H7 (cell line): Measurements from ENCODE around the gene RRN3. TPM values are rescaled to one million over a fixed set of nuclear protein-coding genes. Genes with fewer than 3 reads are reported as not detected.
"Not testable (repeated sequence)": the region's sequence is repeated elsewhere in the genome, so short reads cannot be mapped to it uniquely, and the experiment has no call there.

Source experiments
- DNase-seq: peaks from one replicate; pipeline ENCODE4 v3.0.0; 2012
- H3K27me3 ChIP-seq: 2 replicates; pipeline ENCODE4 v1.6.0; 2011; ENCODE audit warnings: mild to moderate bottlenecking, low read length; ENCODE audit not compliant: control insufficient read depth, insufficient read depth
- H3K36me3 ChIP-seq: replicated peaks from 2 replicates; pipeline ENCODE4 v1.5.1; 2011; ENCODE audit warnings: low read length; ENCODE audit not compliant: control insufficient read depth, insufficient read depth
- H3K4me3 ChIP-seq: 2 replicates; pipeline ENCODE4 v1.5.1; 2011; ENCODE audit warnings: low read depth, mild to moderate bottlenecking, control low read depth, low read length, moderate library complexity; ENCODE audit not compliant: insufficient read depth
- total RNA-seq: library from RNA; depleted of rRNA; stranded (reverse); fragments of >200 nt; shearing (Covaris generic); gene quantifications from 2 replicates; pipeline ENCODE4 v1.2.3, GENCODE V29; 2014

The RRN3 gene
- total RNA-seq, 1 experiment from 2014 or later: 24.8 TPM

DNA sequence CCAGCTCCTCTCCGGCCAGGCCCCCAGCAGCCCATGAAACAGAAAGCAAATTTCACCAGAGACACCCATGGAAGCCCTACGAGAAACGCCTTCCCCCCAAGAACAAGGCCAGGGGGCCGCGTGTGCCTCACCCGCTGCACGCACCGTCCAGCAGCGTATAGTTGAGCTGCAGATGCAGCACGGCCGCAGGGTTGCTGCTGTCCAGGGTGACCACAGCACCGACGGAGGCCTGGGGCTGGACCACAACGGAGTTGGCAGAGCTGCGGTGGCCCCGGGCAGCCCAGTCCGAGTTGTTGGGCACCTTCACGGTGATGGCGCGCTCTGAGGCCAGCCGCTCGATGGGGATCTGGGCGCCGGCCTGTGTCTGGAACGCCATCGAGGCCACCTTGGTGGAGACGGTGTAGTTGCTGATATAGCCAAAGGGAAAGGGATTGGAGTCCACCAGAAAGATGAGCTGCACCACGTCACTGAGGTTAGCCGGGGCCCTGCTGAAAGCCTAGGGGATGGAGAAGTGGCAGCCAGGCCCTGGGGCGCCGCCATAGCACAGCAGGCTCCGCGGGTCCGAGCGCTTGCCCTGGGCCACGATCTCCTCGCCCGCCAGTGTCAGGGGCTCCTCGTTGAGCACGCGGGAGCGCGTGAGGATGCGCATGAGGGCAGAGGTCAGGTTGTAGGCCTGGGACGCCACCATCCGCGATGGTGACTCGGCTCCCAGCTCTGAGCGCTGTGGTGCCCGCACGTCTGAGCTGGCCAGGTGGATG lies 37.0 kb upstream of the RRN3 start:
- not testable (repeated sequence) for H3K36me3 ChIP-seq, H3K4me3 ChIP-seq, DNase-seq, H3K27me3 ChIP-seq

DNA sequence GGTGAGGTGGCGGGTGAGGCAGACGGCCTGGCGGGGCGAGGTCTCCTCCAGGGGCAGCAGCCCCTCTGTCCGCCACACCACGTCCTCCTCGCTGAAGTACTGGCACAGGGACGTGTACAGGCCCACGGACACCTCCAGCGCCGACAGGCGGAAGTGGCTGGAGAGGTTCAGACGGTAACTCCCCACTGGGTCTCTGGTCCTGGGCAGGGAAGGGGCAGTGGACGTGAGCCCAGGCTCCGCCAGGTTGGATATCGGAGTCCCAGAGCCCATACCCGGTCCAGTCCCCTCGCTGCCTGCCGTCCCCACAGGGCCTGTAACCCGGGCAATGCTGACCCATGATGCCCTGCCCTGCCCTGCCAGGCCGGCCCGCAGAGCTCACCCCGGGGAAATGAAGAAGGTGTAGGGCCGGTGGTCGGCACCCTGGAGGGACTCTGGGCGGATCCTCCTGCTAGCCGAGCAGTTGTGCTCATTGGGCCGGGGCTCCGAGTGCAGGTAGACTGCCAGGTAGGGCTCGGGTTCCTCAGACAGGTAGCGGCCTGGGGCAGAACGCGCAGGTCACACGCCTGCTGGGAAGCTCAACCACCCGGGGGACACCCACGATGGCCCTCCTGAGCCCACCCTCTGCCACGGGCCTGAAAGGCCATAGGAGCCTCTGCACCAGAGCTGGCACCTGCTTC lies 36.3 kb upstream of the RRN3 start:
- not testable (repeated sequence) for H3K4me3 ChIP-seq, H3K27me3 ChIP-seq, DNase-seq, H3K36me3 ChIP-seq

DNA sequence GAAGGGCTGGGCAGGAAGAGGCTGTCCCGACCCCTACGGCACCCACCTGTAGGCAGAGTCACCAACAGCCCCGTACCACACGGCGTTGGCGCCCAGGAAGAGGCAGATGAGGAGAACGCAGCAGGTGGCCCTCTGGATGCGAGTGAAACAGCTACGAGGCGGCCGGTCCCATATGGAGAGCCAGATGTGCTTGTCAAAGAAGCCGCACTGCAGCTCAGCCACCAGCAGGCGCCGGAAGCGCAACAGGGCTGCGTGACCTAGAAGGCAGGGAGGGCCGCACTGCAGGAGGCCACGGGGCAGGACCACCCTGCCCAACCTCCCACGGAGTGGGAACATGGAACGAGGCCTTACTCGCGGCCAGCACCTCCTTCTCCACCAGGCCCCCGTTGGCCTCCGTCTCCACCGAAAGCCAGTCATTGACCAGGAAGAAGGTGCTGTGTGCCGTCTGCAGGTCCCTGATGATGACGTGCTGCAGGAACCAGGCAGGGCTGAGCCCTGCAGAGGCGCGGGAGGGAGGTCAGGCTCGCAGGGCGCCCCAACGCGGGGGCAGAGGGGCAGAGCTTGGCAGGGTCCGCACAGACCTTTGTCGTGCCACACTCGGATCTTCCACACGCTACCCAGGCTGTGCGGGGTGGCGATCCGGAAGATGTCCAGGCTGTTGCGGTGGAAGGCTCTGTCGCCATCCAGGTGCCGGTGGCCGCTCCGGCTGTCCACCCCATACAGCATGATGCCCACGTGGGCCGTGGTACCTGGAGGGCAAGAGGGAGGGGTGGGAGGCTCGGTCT lies 33.8 kb upstream of the RRN3 start:
- DNase-seq, H3K27me3 ChIP-seq, H3K4me3 ChIP-seq, H3K36me3 ChIP-seq: not testable (repeated sequence)

DNA sequence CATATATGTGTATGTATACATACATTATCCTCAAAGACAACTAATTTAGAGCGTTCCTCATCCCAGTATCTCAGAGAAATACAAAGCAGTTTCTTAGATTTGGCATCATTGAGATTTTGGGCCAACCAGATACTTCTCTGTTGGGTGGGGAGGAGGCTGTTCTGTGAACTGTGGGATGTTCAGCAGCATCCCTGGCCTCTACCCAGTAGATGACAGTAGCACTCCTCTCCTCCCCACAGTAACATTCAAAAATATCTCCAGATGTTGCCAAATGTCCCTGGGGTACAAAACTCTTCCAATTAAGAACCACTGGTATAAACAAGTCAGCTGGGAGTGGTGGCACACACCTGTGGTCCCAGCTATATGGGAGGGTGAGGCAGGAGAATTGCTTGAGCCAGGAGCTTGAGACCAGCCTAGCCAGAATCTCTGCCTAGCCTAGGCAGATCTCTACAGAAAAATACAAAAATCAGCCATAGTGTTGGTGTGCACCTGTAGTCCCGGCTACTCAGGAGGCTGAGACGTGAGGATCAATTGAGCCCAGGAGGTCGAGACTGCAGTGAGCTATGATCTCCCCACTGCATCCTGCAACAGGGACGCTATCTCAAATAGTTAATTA lies 6.4 kb upstream of the RRN3 start:
- not testable (repeated sequence) for H3K4me3 ChIP-seq, H3K36me3 ChIP-seq, H3K27me3 ChIP-seq

DNA sequence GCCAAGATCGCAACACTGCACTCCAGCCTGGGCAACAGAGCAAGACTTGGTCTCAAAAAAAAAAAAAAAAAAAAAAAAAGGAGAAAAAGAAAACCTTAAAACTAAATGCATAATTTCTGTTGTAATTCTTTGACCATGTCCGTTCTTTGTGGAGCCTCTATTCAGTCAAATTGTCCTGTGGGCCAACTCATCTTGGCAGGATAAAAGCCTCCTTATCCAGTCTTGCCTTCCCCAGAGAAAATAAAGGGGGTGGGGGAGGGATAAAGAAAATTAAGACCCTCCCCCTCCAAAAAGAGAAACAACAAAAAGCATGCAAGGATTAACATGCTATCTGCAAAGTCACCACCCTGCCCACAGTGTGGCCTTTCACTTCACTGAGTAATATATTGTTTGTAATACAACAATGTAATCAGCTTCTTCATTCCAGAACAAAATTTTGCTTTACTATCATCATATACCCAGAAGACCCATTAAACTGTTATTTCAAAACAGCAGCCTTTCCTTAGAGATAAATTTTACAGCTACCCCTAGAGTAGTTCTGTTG lies 5.4 kb upstream of the RRN3 start:
- not testable (repeated sequence) for H3K27me3 ChIP-seq, H3K4me3 ChIP-seq, DNase-seq, H3K36me3 ChIP-seq

More for the DNA sequence above, 6.4 kb upstream of the RRN3 start:
- not testable (repeated sequence) for DNase-seq

DNA sequence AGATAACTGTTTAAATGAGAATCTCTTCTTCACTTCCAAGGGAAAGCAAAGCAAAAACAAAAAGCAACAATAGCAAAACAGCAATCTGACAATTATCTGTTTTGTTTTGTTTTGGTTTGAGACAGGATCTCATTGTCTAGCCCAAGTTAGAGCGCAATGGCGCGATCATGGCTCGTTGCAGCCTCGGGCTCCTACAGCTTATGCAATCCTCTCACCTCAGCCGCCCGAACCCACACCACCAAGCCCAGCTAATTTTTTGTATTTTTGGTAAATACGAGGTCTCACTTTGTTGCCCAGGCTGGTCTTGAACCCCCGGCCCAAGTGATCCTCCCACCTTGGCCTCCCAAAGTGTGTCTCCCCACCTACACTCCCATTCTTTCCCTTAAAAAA lies 2.5 kb upstream of the RRN3 start:
- H3K4me3 ChIP-seq, H3K27me3 ChIP-seq, DNase-seq, H3K36me3 ChIP-seq: not testable (repeated sequence)

DNA sequence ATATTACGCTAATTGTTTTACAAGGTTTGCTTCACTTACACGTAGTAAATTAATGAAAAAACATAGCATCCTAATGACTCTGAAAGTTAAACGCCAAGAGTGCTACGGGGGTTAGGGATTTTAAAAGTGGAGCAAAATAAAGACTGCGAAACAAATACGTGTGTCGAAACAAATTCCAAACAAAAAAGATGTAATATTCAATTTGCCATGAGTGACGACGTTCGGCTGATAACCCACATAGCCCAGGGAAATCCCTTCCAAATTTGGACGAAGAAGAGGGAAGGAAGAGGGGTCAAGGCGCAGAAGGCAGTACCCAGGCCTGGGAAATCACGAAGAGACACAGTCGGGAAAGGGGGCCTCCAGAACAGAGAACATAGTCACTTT lies 509 bp downstream of the RRN3 start:
- not testable (repeated sequence) for DNase-seq, H3K27me3 ChIP-seq, H3K36me3 ChIP-seq
- peak overlapping the region; percentile 51 for H3K4me3 ChIP-seq

DNA sequence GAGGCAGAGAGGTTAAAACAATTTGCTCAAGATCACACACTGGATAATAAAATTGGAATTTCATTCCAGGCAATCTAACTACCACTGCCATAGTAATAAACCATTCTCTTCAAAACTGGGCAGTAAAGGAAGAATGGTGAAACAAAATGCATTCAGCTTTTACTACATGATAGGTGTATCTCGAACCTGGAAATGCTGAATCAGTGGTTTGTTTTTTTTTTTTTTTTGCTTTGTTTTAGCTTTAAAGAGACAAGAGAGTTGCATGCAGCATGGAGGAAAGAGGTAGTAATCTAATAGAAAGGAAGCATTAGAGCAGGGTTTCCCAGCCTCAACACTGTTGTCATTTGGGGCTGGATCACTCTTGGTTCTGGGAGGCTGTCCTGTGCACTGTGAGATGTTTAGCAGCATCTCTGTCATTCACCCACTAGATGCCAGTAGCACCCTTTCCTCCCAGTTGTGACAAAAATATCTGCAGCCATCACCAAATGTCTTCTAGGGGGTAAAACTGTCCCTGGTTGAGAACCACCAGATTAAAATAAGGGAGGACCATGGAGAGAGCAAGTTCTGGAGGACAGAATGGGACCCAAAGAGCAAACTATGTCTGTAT lies 3.3 kb downstream of the RRN3 start:
- H3K27me3 ChIP-seq, DNase-seq, H3K4me3 ChIP-seq, H3K36me3 ChIP-seq: not testable (repeated sequence)

DNA sequence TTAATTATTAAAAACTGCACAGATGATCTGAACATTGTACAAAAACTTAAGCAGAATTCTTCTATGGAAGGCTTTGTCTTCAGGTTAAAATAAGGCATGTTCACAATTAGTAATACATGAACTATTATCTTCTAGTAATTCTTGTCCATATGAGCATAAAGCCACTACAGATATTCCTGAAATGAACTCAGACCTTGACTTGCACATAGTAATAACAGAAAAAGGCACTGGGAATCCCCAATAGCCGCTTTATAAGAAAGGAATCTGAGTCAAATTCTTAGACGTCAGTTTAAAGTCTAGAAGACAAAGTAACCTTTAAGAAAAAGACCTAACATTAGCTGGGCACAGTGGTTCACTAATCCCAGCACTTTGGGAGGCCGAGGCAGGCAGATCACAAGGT lies 11.3 kb downstream of the RRN3 start:
- H3K36me3 ChIP-seq, DNase-seq, H3K27me3 ChIP-seq, H3K4me3 ChIP-seq: not testable (repeated sequence)

DNA sequence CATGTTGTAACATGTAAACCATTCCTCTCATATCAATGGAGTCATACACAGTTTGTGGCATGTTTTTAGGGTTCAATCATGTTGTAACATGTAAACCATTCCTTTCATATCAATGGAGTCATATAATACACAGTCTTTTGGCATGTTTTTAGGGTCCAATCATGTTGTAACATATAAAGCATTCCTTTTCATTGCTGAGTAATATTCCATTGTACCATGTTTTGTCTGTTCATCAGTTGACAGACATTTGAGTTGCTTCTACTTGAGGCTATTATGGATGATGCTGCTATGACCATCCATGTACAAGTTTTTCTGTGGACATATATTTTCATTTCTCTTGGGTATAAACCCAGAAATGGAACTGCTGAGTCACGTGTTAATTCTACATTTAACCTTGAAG lies 13.2 kb downstream of the RRN3 start:
- not testable (repeated sequence) for H3K36me3 ChIP-seq, DNase-seq, H3K4me3 ChIP-seq, H3K27me3 ChIP-seq

DNA sequence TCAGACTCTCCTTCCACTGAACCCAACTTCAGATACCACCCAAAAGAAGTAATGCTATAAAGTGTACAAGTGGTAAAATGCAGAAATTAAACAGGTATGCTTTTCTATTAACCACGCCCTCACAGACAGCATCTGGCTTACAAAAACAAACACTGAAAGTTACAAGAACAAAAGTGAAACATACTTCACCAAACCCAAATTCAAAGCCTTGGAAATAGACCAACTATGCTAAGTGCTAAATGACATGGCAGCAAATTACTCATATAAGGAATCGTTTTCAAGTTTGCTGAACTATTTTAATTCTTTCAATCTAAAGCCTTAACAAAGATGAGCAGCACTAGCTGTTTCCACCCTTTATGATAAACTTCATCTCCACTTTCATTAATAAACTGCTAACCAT lies 17.9 kb downstream of the RRN3 start:
- H3K4me3 ChIP-seq, H3K27me3 ChIP-seq, H3K36me3 ChIP-seq, DNase-seq: not testable (repeated sequence)

DNA sequence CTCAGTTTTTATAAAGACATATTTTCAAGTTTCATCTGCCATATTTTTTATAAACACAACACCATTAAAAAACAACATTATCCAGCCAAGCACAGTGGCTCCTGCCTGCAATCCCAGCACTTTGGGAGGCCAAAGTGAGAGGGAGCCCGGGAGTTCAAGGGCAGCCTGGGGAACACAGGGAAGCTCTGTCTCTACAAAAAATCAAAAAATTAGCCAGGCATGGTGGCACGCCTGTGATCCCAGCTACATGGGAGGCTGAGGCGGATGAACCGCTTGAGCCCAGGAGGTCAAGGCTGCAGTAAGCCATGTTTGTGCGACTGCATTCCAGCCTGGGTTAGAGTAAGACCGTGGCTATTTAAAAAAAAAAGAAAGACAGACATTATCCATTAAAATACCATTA lies 21.0 kb downstream of the RRN3 start:
- no peak for DNase-seq
- H3K4me3 ChIP-seq: no peak overlapping the region
- peaks cover 13% of the 10 kb centered on the region for H3K36me3 ChIP-seq
- H3K27me3 ChIP-seq: no peaks in the 10 kb centered on the region

DNA sequence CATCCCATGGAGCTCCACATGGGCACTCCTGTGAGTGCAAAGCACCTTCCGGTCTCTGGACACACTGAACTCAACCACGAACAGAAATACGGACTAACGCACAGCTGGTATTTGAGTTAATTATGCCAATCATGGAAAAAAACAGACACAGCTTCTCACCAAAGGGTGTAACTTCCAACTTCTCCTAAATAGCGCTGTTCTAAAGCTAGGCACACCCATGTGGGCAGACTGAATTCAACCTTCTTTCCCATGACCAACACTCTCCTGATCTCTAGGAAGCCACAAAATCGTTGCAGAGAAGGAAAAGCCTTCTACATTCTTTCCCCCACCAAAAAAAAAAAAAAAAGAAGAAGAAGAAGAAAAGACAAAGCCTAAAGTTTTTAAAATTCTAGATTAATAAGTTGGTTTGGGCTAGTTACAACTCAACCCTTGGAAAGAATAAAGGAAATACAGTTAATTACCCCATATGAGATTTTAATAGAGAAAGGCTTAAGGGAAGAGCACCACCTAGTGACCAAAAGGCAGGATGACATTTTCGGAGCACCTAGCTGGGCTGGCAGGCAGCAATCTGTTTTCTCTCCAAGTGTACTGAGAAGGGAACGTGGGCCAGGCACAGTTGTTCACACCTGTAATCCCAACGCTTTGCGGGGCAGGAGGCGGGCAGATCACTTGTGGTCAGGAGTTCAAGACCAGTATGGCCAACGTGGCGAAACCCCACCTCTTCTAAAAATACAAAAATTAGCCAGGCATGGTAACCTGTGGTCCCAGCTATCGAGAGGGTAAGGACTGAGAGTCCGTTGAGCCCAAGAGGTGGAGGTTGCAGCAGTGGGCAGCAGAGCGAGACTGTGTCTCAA lies 21.9 kb downstream of the RRN3 start:
- not testable (repeated sequence) for H3K4me3 ChIP-seq, DNase-seq, H3K27me3 ChIP-seq
- peaks cover 15% of the 10 kb centered on the region for H3K36me3 ChIP-seq
